ENCODE data around the gene ACRBP.
"Not testable (repeated sequence)": the region's sequence is repeated elsewhere in the genome, so short reads cannot be mapped to it uniquely, and the experiment has no call there.

ACRBP gene

GRCh38 chr12:6613776-6614512, 33.3 kb downstream of the ACRBP start:
- peak; percentile 72 for DNase-seq

GRCh38 chr12:6613015-6613775, 34.0 kb downstream of the ACRBP start:
- DNase-seq, result no peak

- no peak for DNase-seq
These were observed 34.6 kb downstream of the ACRBP start for GRCh38 chr12:6612652-6613014.

- no peak for DNase-seq
These were observed 35.0 kb downstream of the ACRBP start for GRCh38 chr12:6612247-6612646.

GRCh38 chr12:6608592-6609281, 38.5 kb downstream of the ACRBP start:
- DNase-seq, result no peak

- no peak for DNase-seq
These were observed 39.3 kb downstream of the ACRBP start for GRCh38 chr12:6607751-6608591.

- no peak for DNase-seq
These were observed 40.7 kb downstream of the ACRBP start for GRCh38 chr12:6606331-6607131.

- DNase-seq, result no peak
These were observed 41.6 kb downstream of the ACRBP start for GRCh38 chr12:6605421-6606330.

GRCh38 chr12:6604259-6605029, 42.8 kb downstream of the ACRBP start:
- no peak for DNase-seq

GRCh38 chr12:6603095-6603567, 44.1 kb downstream of the ACRBP start:
- DNase-seq, result no peak

- DNase-seq, result no peak
These were observed 44.7 kb downstream of the ACRBP start for GRCh38 chr12:6602526-6602925.

GRCh38 chr12:6595673-6596072, 51.6 kb downstream of the ACRBP start:
- DNase-seq, result not testable (repeated sequence)

- no peak for DNase-seq
These were observed 55.1 kb downstream of the ACRBP start for GRCh38 chr12:6592087-6592486.

All from GOT3 (cell line).